H1 (cell line): ENCODE results near the gene FAM204A. TPM values are rescaled to one million over a fixed set of nuclear protein-coding genes. Genes with fewer than 3 reads are reported as not detected.

Source experiments
- CHD7 ChIP-seq: fragments of 300-600 bp; sonication (generic); IDR thresholded peaks from 2 replicates; pipeline ENCODE4 v1.7.1; 2012; ENCODE audit warnings: low read length, moderate library complexity, mild to moderate bottlenecking, inconsistent platforms; ENCODE audit not compliant: insufficient replicate concordance
- SIN3A ChIP-seq, 2 experiments: IDR thresholded peaks in 1 of 2; conservative IDR thresholded peaks in 1 of 2; 2 replicates each; pipeline ENCODE4 v1.6.1; 2011 to 2012; ENCODE audit warnings: low read length in 2 of 2, improper control_type of control experiment in 1 of 2, low read depth in 1 of 2, mild to moderate bottlenecking in 1 of 2
- SRF ChIP-seq: IDR thresholded peaks from 2 replicates; pipeline ENCODE4 v1.6.1; 2011; ENCODE audit warnings: mild to moderate bottlenecking, low read depth, low read length, moderate library complexity
- TEAD4 ChIP-seq: IDR thresholded peaks from 2 replicates; pipeline ENCODE4 v1.6.1; 2012; ENCODE audit warnings: low read depth, low read length, inconsistent platforms, mixed read lengths
- polyA plus RNA-seq, 7 experiments: library from polyadenylated mRNA; depleted of rRNA in 3 of 7; stranded (reverse) in 5 of 7; unstranded in 2 of 7; fragments of >200 nt in 5 of 7; fragments of 200-250 nt in 2 of 7; gene quantifications; 1 replicate in 5 of 7; 2 replicates in 1 of 7; 4 replicates in 1 of 7; pipeline versions ENCODE4 v1.2.1 to v1.2.3, GENCODE V29; 2011 to 2013; ENCODE audit warnings: missing spikeins in 2 of 7, mixed read lengths in 2 of 7
- total RNA-seq: library from RNA; stranded (reverse); fragmentation: NEBNext Ultra II Directional; extraction: Animal tissue kit (Norgen Biotek cat#: 25700); gene quantifications from 2 replicates; pipeline ENCODE4 v1.2.1, GENCODE V29; 2021

The FAM204A gene
- total and polyA plus RNA-seq, 2 of the 8 experiments (the other 6 are each of a cell fraction or from before 2014, with no cell fraction given) = 4.9 to 37.4 TPM

DNA sequence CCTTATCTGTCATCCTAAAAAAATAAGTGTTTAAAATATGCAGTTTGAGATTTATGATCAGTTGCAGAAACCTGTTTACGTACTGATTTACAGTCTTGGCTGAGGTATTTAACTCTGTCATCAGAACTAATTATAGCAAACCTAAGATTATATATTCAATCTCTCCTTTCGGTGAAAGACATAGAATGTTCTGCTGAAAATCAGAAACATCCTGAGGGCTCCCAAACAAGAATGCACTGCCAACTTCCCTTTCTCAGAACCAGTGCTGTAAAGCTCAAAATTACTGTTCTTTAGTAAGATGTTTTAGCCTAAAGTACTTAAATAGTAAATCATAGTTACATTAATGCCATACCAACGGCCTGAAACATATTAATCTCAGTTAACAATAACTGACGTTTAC lies 34.3 kb downstream of the FAM204A start (continued):
- TF ChIP-seq CHD7 = no peak
- no peak for TF ChIP-seq SIN3A (conservative IDR thresholded peaks at IDR 0.05 in 1 of 2, IDR thresholded peaks at IDR 0.05 in 1 of 2; ENCODE audit: low read depth in 1 of 2, low read length in 2 of 2)
- no peak for TF ChIP-seq TEAD4
- no peak for TF ChIP-seq SRF
